OCI-LY7 (cell line): ENCODE results near the gene WWOX. TPM values are rescaled to one million over a fixed set of nuclear protein-coding genes. Genes with fewer than 3 reads are reported as not detected.

Source experiments
- BruUV-seq: library from RNA; stranded (reverse); fragments of 400-500 nt; replicated peaks from 2 replicates; lab custom pipeline; 2021; lab: Mats Ljungman, UMichigan
- CTCF ChIA-PET: fragments of 300-600 bp; sonication (Branson Sonifier 250); formaldehyde crosslinking; loops from one replicate; lab custom pipeline; 2022; ENCODE audit warnings: antibody characterized with exemption; ENCODE audit not compliant: unreplicated experiment; lab: Charles Lee
- POLR2A ChIA-PET: fragments of 300-600 bp; sonication (Branson Sonifier 250); formaldehyde crosslinking; loops from one replicate; lab custom pipeline; 2022; ENCODE audit warnings: antibody characterized with exemption; lab: Charles Lee
- DNase-seq: peaks from one replicate; pipeline ENCODE4 v3.0.0-alpha.2; 2015; ENCODE audit warnings: low spot score
- H2AFZ ChIP-seq: fragments of 200-600 bp; sonication (generic), shearing (Covaris generic); 2 replicates; pipeline ENCODE4 v1.6.1; 2014; ENCODE audit warnings: mild to moderate bottlenecking, antibody characterized with exemption, low read length, moderate library complexity
- H3K27ac ChIP-seq: fragments of 200-600 bp; sonication (generic); 2 replicates; pipeline ENCODE4 v1.5.1; 2014; ENCODE audit warnings: mixed run types, low read depth, mild to moderate bottlenecking, moderate library complexity, low read length, inconsistent platforms; ENCODE audit not compliant: poor library complexity, severe bottlenecking
- H3K36me3 ChIP-seq: fragments of 200-600 bp; sonication (generic); 2 replicates; pipeline ENCODE4 v1.6.1; 2014; ENCODE audit warnings: mild to moderate bottlenecking, antibody characterized with exemption, low read length, moderate library complexity, mixed read lengths; ENCODE audit not compliant: insufficient read depth
- H3K4me1 ChIP-seq: fragments of 200-600 bp; sonication (generic); 2 replicates; pipeline ENCODE4 v1.5.1; 2014; ENCODE audit warnings: mild to moderate bottlenecking, low read length; ENCODE audit not compliant: insufficient read depth, poor library complexity, severe bottlenecking
- H3K4me2 ChIP-seq: fragments of 200-600 bp; sonication (generic); 2 replicates; pipeline ENCODE4 v1.6.1; 2014; ENCODE audit warnings: mild to moderate bottlenecking, low read length
- H3K4me3 ChIP-seq: fragments of 200-600 bp; sonication (generic); 2 replicates; pipeline ENCODE4 v1.5.1; 2014; ENCODE audit warnings: mild to moderate bottlenecking, low read depth, low read length; ENCODE audit not compliant: poor library complexity, severe bottlenecking
- H3K79me2 ChIP-seq: fragments of 200-600 bp; sonication (generic); 2 replicates; pipeline ENCODE4 v1.6.1; 2016; ENCODE audit warnings: low read depth, mild to moderate bottlenecking, low read length, moderate library complexity, mixed read lengths; ENCODE audit not compliant: insufficient read depth
- H3K9me2 ChIP-seq: fragments of 200-600 bp; sonication (generic); 2 replicates; pipeline ENCODE4 v1.6.1; 2016; ENCODE audit warnings: mild to moderate bottlenecking, low read length, mixed read lengths; ENCODE audit not compliant: insufficient read depth
- H3K9me3 ChIP-seq: fragments of 200-600 bp; sonication (generic); 2 replicates; pipeline ENCODE4 v1.6.1; 2014; ENCODE audit warnings: mild to moderate bottlenecking, mixed run types, low read length, mixed read lengths
- H4K20me1 ChIP-seq: fragments of 200-600 bp; sonication (generic); 2 replicates; pipeline ENCODE4 v1.6.1; 2014; ENCODE audit warnings: mild to moderate bottlenecking, antibody characterized with exemption, low read length, moderate library complexity, mixed read lengths; ENCODE audit not compliant: insufficient read depth
- CTCF ChIP-seq: fragments of 200-600 bp; sonication (generic); conservative IDR thresholded peaks from 2 replicates; pipeline ENCODE4 v1.5.1; 2014; ENCODE audit warnings: mild to moderate bottlenecking, antibody characterized with exemption, low read length, moderate library complexity, mixed read lengths
- EZH2phosphoT487 ChIP-seq: fragments of 200-600 bp; sonication (generic); IDR thresholded peaks from 2 replicates; pipeline ENCODE4 v1.6.1; 2018; ENCODE audit warnings: low read depth, borderline replicate concordance, mild to moderate bottlenecking, mixed run types, antibody characterized with exemption, low read length, moderate library complexity, mixed read lengths
- intact Hi-C: fragments of 100-400 bp; cut with micrococcal nuclease; formaldehyde crosslinking; loops from one replicate; pipeline ENCODE4 v1.10.0; 2022; ENCODE audit not compliant: unreplicated experiment
- total RNA-seq, 2 experiments: library from RNA; depleted of rRNA in 1 of 2; stranded (reverse); fragments of >200 nt in 1 of 2; shearing (Covaris generic) in 1 of 2; gene quantifications; 2 replicates each; pipeline ENCODE4 v1.2.3, GENCODE V29; 2014 to 2022

The WWOX gene
- total RNA-seq, 2 experiments from 2014 or later = 40.2 to 47.6 TPM

- H3K9me3 ChIP-seq = no peaks in the 10 kb centered on the region
- POLR2A ChIA-PET = no interaction called here
- H3K27ac ChIP-seq = no peak overlapping the region
- intact Hi-C loops = no loop called here
- H3K4me2 ChIP-seq = no peak overlapping the region
- H3K9me2 ChIP-seq = no peaks in the 10 kb centered on the region
- no peaks in the 10 kb centered on the region for H4K20me1 ChIP-seq
- no peak overlapping the region for H3K4me3 ChIP-seq
- no peaks in the 10 kb centered on the region for H3K4me1 ChIP-seq
- no peaks in the 10 kb centered on the region for H3K79me2 ChIP-seq
- no TSS peak for BruUV-seq
- H3K36me3 ChIP-seq = no peaks in the 10 kb centered on the region
- CTCF ChIA-PET = no interaction called here
- TF ChIP-seq CTCF (no peak), EZH2phosphoT487 (no peak)
- no peak for DNase-seq
- no peak overlapping the region for H2AFZ ChIP-seq
These were observed 38.6 kb upstream of the WWOX start for GRCh38 chr16:78060809-78061208.

DNA sequence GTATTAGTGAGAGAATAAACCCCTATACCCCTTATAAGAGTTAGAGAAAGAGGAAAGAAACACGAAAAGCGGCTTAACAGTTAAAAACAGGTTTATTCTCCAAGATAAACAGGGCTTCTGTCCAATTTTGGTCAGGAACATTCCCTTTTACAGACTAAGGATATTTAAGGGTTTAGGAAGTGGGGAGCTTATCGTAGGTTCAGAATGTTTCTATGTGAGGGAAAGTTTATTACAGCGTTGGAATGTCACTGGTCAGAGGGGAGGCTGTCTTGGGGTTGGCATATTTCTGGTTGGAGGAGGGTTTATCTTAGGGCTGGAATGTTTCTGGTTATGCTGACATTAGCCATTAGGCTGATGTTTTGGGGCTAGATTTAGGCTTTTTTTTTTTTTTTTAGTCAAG is 34.1 kb upstream of the WWOX start:
- Histone ChIP-seq H3K36me3 (no peaks in the 10 kb centered on the region), H3K4me3 (no peak overlapping the region), H3K9me2 (no peaks in the 10 kb centered on the region), H3K4me1 (no peaks in the 10 kb centered on the region), H3K9me3 (no peaks in the 10 kb centered on the region), H4K20me1 (no peaks in the 10 kb centered on the region), H2AFZ (no peak overlapping the region), H3K27ac (no peak overlapping the region), H3K4me2 (no peak overlapping the region), H3K79me2 (no peaks in the 10 kb centered on the region)
- BruUV-seq = no TSS peak
- intact Hi-C loops = no loop called here
- CTCF ChIA-PET = no interaction called here
- TF ChIP-seq CTCF = no peak
- no peak for TF ChIP-seq EZH2phosphoT487
- POLR2A ChIA-PET = interaction anchor here (0.7 to 1.1 kb wide), 3 partner anchors 11 to 422 kb away, joined by 3 to 5 read pairs (median 4); no protein-coding TSS in a partner anchor
- no peak for DNase-seq

- POLR2A ChIA-PET = no interaction called here
- H2AFZ ChIP-seq = no peak overlapping the region
- BruUV-seq = no TSS peak
These were observed 29.5 kb upstream of the WWOX start for GRCh38 chr16:78069913-78070312.

More at GRCh38 chr16:78069913-78070312, 29.5 kb upstream of the WWOX start:
- Histone ChIP-seq H4K20me1 (no peaks in the 10 kb centered on the region), H3K36me3 (no peaks in the 10 kb centered on the region), H3K27ac (no peak overlapping the region), H3K4me1 (no peaks in the 10 kb centered on the region), H3K4me2 (no peak overlapping the region), H3K4me3 (no peak overlapping the region), H3K79me2 (no peaks in the 10 kb centered on the region), H3K9me2 (no peaks in the 10 kb centered on the region), H3K9me3 (no peaks in the 10 kb centered on the region)
- no peak for TF ChIP-seq EZH2phosphoT487
- no peak for TF ChIP-seq CTCF
- CTCF ChIA-PET = no interaction called here
- intact Hi-C loops = no loop called here
- DNase-seq = no peak
